WTC11 (cell line): ENCODE measurements around the gene MTFMT.

Source experiments
- CTCF ChIP-seq: fragments of 200-600 bp; IDR thresholded peaks from 2 replicates; pipeline ENCODE4 v1.8.0; 2022; ENCODE audit warnings: antibody characterized with exemption
- USF2 ChIP-seq: sonication (generic); formaldehyde crosslinking; IDR thresholded peaks from 2 replicates; pipeline ENCODE4 v1.8.1; 2023; ENCODE audit warnings: mild to moderate bottlenecking, missing genetic modification reagents, moderate library complexity

GRCh38 chr15:64981812-64982431, 47.5 kb downstream of the MTFMT start:
- TF ChIP-seq USF2 (CRISPR knock-in tag) (no peak), CTCF (no peak)
